HG02798 (cell line): ENCODE results near the gene WNT2.
"Not testable (repeated sequence)": the region's sequence is repeated elsewhere in the genome, so short reads cannot be mapped to it uniquely, and the experiment has no call there.

Experiments
- ATAC-seq: cut with Tn5 transposase; IDR thresholded peaks from one replicate; pipeline ENCODE4 v1.9.1; 2021; ENCODE audit warnings: mild to moderate bottlenecking; ENCODE audit not compliant: unreplicated experiment, poor library complexity

The WNT2 gene

GRCh38 chr7:117270371-117270770 lies 52.5 kb downstream of the WNT2 start:
- ATAC-seq, result no peak

GRCh38 chr7:117269886-117270285 lies 53.0 kb downstream of the WNT2 start:
- no peak for ATAC-seq

GRCh38 chr7:117269417-117269816 lies 53.4 kb downstream of the WNT2 start:
- no peak for ATAC-seq

- no peak for ATAC-seq
Measured at GRCh38 chr7:117264716-117265115, 58.1 kb downstream of the WNT2 start.

GRCh38 chr7:117262546-117262945 lies 60.3 kb downstream of the WNT2 start:
- no peak for ATAC-seq

GRCh38 chr7:117259615-117260014 lies 63.2 kb downstream of the WNT2 start:
- peak; percentile 29 for ATAC-seq

- ATAC-seq, result peak; percentile 60
Measured at GRCh38 chr7:117251687-117252086, 71.2 kb downstream of the WNT2 start.

GRCh38 chr7:117250801-117251200 lies 72.1 kb downstream of the WNT2 start:
- ATAC-seq, result no peak

GRCh38 chr7:117250245-117250644 lies 72.6 kb downstream of the WNT2 start:
- ATAC-seq, result no peak

GRCh38 chr7:117249696-117250095 lies 73.2 kb downstream of the WNT2 start:
- no peak for ATAC-seq

GRCh38 chr7:117248829-117249228 lies 74.0 kb downstream of the WNT2 start:
- ATAC-seq, result no peak

GRCh38 chr7:117247809-117248208 lies 75.0 kb downstream of the WNT2 start:
- ATAC-seq, result no peak

- not testable (repeated sequence) for ATAC-seq
Measured at GRCh38 chr7:117245703-117246102, 77.2 kb downstream of the WNT2 start.

- ATAC-seq, result no peak
Measured at GRCh38 chr7:117243390-117243789, 79.5 kb downstream of the WNT2 start.

- no peak for ATAC-seq
Measured at GRCh38 chr7:117241088-117241487, 81.8 kb downstream of the WNT2 start.

GRCh38 chr7:117238937-117239336 lies 83.9 kb downstream of the WNT2 start:
- no peak for ATAC-seq

GRCh38 chr7:117238472-117238871 lies 84.4 kb downstream of the WNT2 start:
- no peak for ATAC-seq

GRCh38 chr7:117237646-117238045 lies 85.2 kb downstream of the WNT2 start:
- peak; percentile 56 for ATAC-seq

GRCh38 chr7:117231047-117231359 lies 91.9 kb downstream of the WNT2 start:
- ATAC-seq, result no peak

GRCh38 chr7:117230276-117231046 lies 92.4 kb downstream of the WNT2 start:
- ATAC-seq, result peak; percentile 86

- no peak for ATAC-seq
Measured at GRCh38 chr7:117229350-117229749, 93.5 kb downstream of the WNT2 start.

- no peak for ATAC-seq
Measured at GRCh38 chr7:117227091-117227490, 95.8 kb downstream of the WNT2 start.

GRCh38 chr7:117225536-117225935 lies 97.3 kb downstream of the WNT2 start:
- no peak for ATAC-seq
